SK-N-SH (cell line): ENCODE data around the gene MS4A12. TPM values are rescaled to one million over a fixed set of nuclear protein-coding genes. Genes with fewer than 3 reads are reported as not detected.

Experiments
- CTCF ChIA-PET: fragments of 300-600, 350-600 bp; formaldehyde crosslinking; extraction: SDS; loops from one replicate; lab custom pipeline; 2021; lab: Yijun Ruan, JAX
- POLR2A ChIA-PET: fragments of 350-600 bp; sonication (Branson Sonifier 250); formaldehyde crosslinking; extraction: SDS; loops from one replicate; lab custom pipeline; 2020; ENCODE audit warnings: antibody characterized with exemption, inconsistent platforms; lab: Yijun Ruan, JAX
- DNase-seq: peaks from one replicate; pipeline ENCODE4 v3.0.0; 2012
- H2AFZ ChIP-seq: fragments of 200-600 bp; sonication (generic); 2 replicates; pipeline ENCODE4 v1.8.1; 2016; ENCODE audit warnings: antibody characterized with exemption, mild to moderate bottlenecking, low read depth
- H3F3A ChIP-seq: fragments of 200-600 bp; sonication (generic); replicated peaks from 2 replicates; pipeline ENCODE3; 2016; ENCODE audit warnings: antibody characterized with exemption, mild to moderate bottlenecking; ENCODE audit not compliant: insufficient read depth
- H3K27ac ChIP-seq, 2 experiments: fragments of 200-500 bp in 1 of 2; fragments of 200-600 bp in 1 of 2; sonication (Bioruptor generic) in 1 of 2; sonication (generic), shearing (Covaris generic) in 1 of 2; 2 replicates each; pipeline versions ENCODE4 v1.5.1 to v1.6.1; 2014 to 2016; ENCODE audit warnings: low read depth in 2 of 2, inconsistent platforms in 1 of 2, low read length in 1 of 2, mild to moderate bottlenecking in 1 of 2, mixed read lengths in 1 of 2
- H3K27me3 ChIP-seq: fragments of 200-600 bp; sonication (generic), shearing (Covaris generic); 2 replicates; pipeline ENCODE4 v1.6.1; 2016; ENCODE audit warnings: mixed run types; ENCODE audit not compliant: insufficient read depth
- H3K36me3 ChIP-seq, 2 experiments: fragments of 200-500 bp in 1 of 2; fragments of 200-600 bp in 1 of 2; sonication (Bioruptor generic) in 1 of 2; sonication (generic) in 1 of 2; replicated peaks in 1 of 2; 2 replicates each; pipeline versions ENCODE3 to v1.5.1; 2014 to 2016; ENCODE audit warnings: low read length in 1 of 2, mild to moderate bottlenecking in 1 of 2; ENCODE audit not compliant: insufficient read depth in 2 of 2, control insufficient read depth in 1 of 2
- H3K4me1 ChIP-seq, 2 experiments: fragments of 200-500 bp in 1 of 2; fragments of 200-600 bp in 1 of 2; sonication (Bioruptor generic) in 1 of 2; sonication (generic), shearing (Covaris generic) in 1 of 2; 2 replicates each; pipeline versions ENCODE4 v1.5.1 to v1.6.1; 2014 to 2016; ENCODE audit warnings: low read depth in 1 of 2, low read length in 1 of 2, mixed run types in 1 of 2; ENCODE audit not compliant: insufficient read depth in 2 of 2, control insufficient read depth in 1 of 2
- H3K4me2 ChIP-seq: fragments of 200-600 bp; sonication (generic), shearing (Covaris generic); 2 replicates; pipeline ENCODE4 v1.6.1; 2017; ENCODE audit warnings: mixed run types
- H3K4me3 ChIP-seq, 2 experiments: fragments of 200-500 bp in 1 of 2; fragments of 200-600 bp in 1 of 2; sonication (Bioruptor generic) in 1 of 2; sonication (generic), shearing (Covaris generic) in 1 of 2; 2 replicates each; pipeline versions ENCODE4 v1.5.1 to v1.8.1; 2014 to 2016; ENCODE audit warnings: low read depth in 2 of 2, inconsistent platforms in 1 of 2, low read length in 1 of 2, mild to moderate bottlenecking in 1 of 2, mixed read lengths in 1 of 2, moderate library complexity in 1 of 2
- H3K79me2 ChIP-seq: fragments of 200-600 bp; sonication (generic); 2 replicates; pipeline ENCODE4 v1.8.1; 2017; ENCODE audit warnings: mild to moderate bottlenecking; ENCODE audit not compliant: insufficient read depth
- H3K9ac ChIP-seq: fragments of 200-600 bp; sonication (generic); 2 replicates; pipeline ENCODE4 v1.6.1; 2017; ENCODE audit warnings: mixed run types
- H3K9me2 ChIP-seq: fragments of 200-600 bp; sonication (generic); 2 replicates; pipeline ENCODE4 v1.6.1; 2017; ENCODE audit warnings: mixed run types
- H3K9me3 ChIP-seq: fragments of 200-600 bp; sonication (generic); 2 replicates; pipeline ENCODE4 v1.6.1; 2017; ENCODE audit warnings: mixed run types, mild to moderate bottlenecking, moderate library complexity
- H4K20me1 ChIP-seq: fragments of 200-600 bp; sonication (generic); 2 replicates; pipeline ENCODE4 v1.6.1; 2017; ENCODE audit warnings: mild to moderate bottlenecking, mixed run types; ENCODE audit not compliant: insufficient read depth
- CHD2 ChIP-seq: fragments of 150-350 bp; IDR thresholded peaks from 2 replicates; pipeline ENCODE4 v1.6.1; 2018; ENCODE audit warnings: low read length; ENCODE audit not compliant: partially characterized antibody
- ELF1 ChIP-seq: IDR thresholded peaks from 2 replicates; pipeline ENCODE4 v1.4.0; 2012
- EP300 ChIP-seq, 2 experiments: IDR thresholded peaks; 2 replicates each; pipeline versions ENCODE4 v1.4.0 to v1.6.1; 2012; ENCODE audit warnings: borderline replicate concordance in 1 of 2, low read depth in 1 of 2, low read length in 1 of 2
- FOSL2 ChIP-seq: IDR thresholded peaks from 2 replicates; pipeline ENCODE4 v1.4.0; 2012; ENCODE audit warnings: low read depth, mild to moderate bottlenecking, moderate library complexity, borderline replicate concordance
- FOXM1 ChIP-seq: IDR thresholded peaks from 2 replicates; pipeline ENCODE4 v1.4.0; 2012; ENCODE audit warnings: low read depth, mild to moderate bottlenecking
- GABPA ChIP-seq: IDR thresholded peaks from 2 replicates; pipeline ENCODE4 v1.4.0; 2012; ENCODE audit warnings: low read depth, mild to moderate bottlenecking
- JUND ChIP-seq: IDR thresholded peaks from 2 replicates; pipeline ENCODE4 v1.4.0; 2012
- RCOR1 ChIP-seq: fragments of 150-350 bp; IDR thresholded peaks from 2 replicates; pipeline ENCODE4 v1.6.1; 2017; ENCODE audit warnings: antibody characterized with exemption, low read length
- REST ChIP-seq: IDR thresholded peaks from 2 replicates; pipeline ENCODE4 v1.6.1; 2012; ENCODE audit warnings: mild to moderate bottlenecking, low read depth, low read length, moderate library complexity
- SIN3A ChIP-seq: IDR thresholded peaks from 2 replicates; pipeline ENCODE4 v1.6.1; 2012; ENCODE audit warnings: low read depth, mild to moderate bottlenecking, low read length, moderate library complexity, borderline replicate concordance
- TAF1 ChIP-seq: IDR thresholded peaks from 2 replicates; pipeline ENCODE4 v1.6.1; 2012; ENCODE audit warnings: low read depth, mild to moderate bottlenecking, low read length, moderate library complexity, borderline replicate concordance
- WGBS: methylation state at CpG from one replicate; pipeline ENCODE4 v1.1.6; 2017; ENCODE audit warnings: low lambda C conversion rate; 5-methylcytosine and 5-hydroxymethylcytosine counted together
- polyA plus RNA-seq, 3 experiments: library from polyadenylated mRNA; depleted of rRNA; stranded (reverse); fragments of >200 nt; gene quantifications; 2 replicates each; pipeline ENCODE4 v1.2.3, GENCODE V29; 2012
- TF ChIP-seq, protein P1 (sequence below): fragments of 150-350 bp; IDR thresholded peaks from 2 replicates; pipeline ENCODE4 v1.6.1; 2016; ENCODE audit warnings: mild to moderate bottlenecking, low read depth, low read length
- TF ChIP-seq, protein P2 (sequence below): IDR thresholded peaks from 2 replicates; pipeline ENCODE4 v1.4.0; 2012; ENCODE audit warnings: low read depth, borderline replicate concordance
- TF ChIP-seq, protein P3 (sequence below): IDR thresholded peaks from 2 replicates; pipeline ENCODE4 v1.4.0; 2012; ENCODE audit warnings: low read depth
- TF ChIP-seq, protein P4 (sequence below): fragments of 200-600 bp; sonication (generic); IDR thresholded peaks from 2 replicates; pipeline ENCODE4 v1.6.1; 2017; ENCODE audit warnings: antibody characterized with exemption, mild to moderate bottlenecking, moderate library complexity

Gene MS4A12
- polyA plus RNA-seq, 1 of the 3 experiments (the other 2 are of a cell fraction), result not detected

GRCh38 chr11:60457576-60457975 lies 35.0 kb upstream of the MS4A12 start:
- Histone ChIP-seq H3K9me2 (no peaks in the 10 kb centered on the region), H4K20me1 (no peaks in the 10 kb centered on the region), H3K4me1 (no peaks in the 10 kb centered on the region), H3K4me3 (no peak overlapping the region), H3K4me2 (no peak overlapping the region), H2AFZ (no peak overlapping the region), H3K36me3 (no peaks in the 10 kb centered on the region), H3K9ac (no peak overlapping the region), H3K27ac (no peak overlapping the region), H3K27me3 (no peaks in the 10 kb centered on the region; the same call in 1 of the 2 replicates), H3K79me2 (no peaks in the 10 kb centered on the region), H3K9me3 (no peaks in the 10 kb centered on the region), H3F3A (no peaks in the 10 kb centered on the region)
- WGBS, result 0% methylated on average over 3 of the region's 3 CpGs
- CTCF ChIA-PET, result no interaction called here
- no peak for DNase-seq
- TF ChIP-seq EP300 (IDR thresholded peaks at IDR 0.05; ENCODE audit: borderline replicate concordance in 1 of 2, low read depth in 1 of 2, low read length in 1 of 2), result no peak
- no peak for TF ChIP-seq TAF1
- TF ChIP-seq FOXM1, result no peak
- TF ChIP-seq JUND, result no peak
- TF ChIP-seq SIN3A, result no peak
- TF ChIP-seq, protein P1, sequence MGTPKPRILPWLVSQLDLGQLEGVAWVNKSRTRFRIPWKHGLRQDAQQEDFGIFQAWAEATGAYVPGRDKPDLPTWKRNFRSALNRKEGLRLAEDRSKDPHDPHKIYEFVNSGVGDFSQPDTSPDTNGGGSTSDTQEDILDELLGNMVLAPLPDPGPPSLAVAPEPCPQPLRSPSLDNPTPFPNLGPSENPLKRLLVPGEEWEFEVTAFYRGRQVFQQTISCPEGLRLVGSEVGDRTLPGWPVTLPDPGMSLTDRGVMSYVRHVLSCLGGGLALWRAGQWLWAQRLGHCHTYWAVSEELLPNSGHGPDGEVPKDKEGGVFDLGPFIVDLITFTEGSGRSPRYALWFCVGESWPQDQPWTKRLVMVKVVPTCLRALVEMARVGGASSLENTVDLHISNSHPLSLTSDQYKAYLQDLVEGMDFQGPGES, result no peak
- TF ChIP-seq, protein P2, sequence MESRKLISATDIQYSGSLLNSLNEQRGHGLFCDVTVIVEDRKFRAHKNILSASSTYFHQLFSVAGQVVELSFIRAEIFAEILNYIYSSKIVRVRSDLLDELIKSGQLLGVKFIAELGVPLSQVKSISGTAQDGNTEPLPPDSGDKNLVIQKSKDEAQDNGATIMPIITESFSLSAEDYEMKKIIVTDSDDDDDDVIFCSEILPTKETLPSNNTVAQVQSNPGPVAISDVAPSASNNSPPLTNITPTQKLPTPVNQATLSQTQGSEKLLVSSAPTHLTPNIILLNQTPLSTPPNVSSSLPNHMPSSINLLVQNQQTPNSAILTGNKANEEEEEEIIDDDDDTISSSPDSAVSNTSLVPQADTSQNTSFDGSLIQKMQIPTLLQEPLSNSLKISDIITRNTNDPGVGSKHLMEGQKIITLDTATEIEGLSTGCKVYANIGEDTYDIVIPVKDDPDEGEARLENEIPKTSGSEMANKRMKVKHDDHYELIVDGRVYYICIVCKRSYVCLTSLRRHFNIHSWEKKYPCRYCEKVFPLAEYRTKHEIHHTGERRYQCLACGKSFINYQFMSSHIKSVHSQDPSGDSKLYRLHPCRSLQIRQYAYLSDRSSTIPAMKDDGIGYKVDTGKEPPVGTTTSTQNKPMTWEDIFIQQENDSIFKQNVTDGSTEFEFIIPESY, result no peak
- POLR2A ChIA-PET, result no interaction called here

- Histone ChIP-seq H3K27ac (no peak overlapping the region), H3K9me3 (no peaks in the 10 kb centered on the region), H3K4me2 (no peak overlapping the region), H3K9me2 (no peaks in the 10 kb centered on the region), H3F3A (no peaks in the 10 kb centered on the region), H3K4me1 (no peaks in the 10 kb centered on the region), H3K4me3 (no peak overlapping the region), H3K27me3 (no peaks in the 10 kb centered on the region; the same call in 1 of the 2 replicates), H3K79me2 (no peaks in the 10 kb centered on the region), H3K36me3 (no peaks in the 10 kb centered on the region), H4K20me1 (no peaks in the 10 kb centered on the region), H3K9ac (no peak overlapping the region), H2AFZ (no peak overlapping the region)
- no peak for DNase-seq
- POLR2A ChIA-PET, result no interaction called here
- 86% methylated on average over 1 of the region's 1 CpG for WGBS
- CTCF ChIA-PET, result no interaction called here
- TF ChIP-seq, protein P2, result no peak
- TF ChIP-seq, protein P3, sequence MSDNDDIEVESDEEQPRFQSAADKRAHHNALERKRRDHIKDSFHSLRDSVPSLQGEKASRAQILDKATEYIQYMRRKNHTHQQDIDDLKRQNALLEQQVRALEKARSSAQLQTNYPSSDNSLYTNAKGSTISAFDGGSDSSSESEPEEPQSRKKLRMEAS, result no peak
- TF ChIP-seq RCOR1 (no peak), ELF1 (no peak), REST (no peak), CHD2 (no peak), FOSL2 (no peak), GABPA (no peak)
- TF ChIP-seq, protein P4, sequence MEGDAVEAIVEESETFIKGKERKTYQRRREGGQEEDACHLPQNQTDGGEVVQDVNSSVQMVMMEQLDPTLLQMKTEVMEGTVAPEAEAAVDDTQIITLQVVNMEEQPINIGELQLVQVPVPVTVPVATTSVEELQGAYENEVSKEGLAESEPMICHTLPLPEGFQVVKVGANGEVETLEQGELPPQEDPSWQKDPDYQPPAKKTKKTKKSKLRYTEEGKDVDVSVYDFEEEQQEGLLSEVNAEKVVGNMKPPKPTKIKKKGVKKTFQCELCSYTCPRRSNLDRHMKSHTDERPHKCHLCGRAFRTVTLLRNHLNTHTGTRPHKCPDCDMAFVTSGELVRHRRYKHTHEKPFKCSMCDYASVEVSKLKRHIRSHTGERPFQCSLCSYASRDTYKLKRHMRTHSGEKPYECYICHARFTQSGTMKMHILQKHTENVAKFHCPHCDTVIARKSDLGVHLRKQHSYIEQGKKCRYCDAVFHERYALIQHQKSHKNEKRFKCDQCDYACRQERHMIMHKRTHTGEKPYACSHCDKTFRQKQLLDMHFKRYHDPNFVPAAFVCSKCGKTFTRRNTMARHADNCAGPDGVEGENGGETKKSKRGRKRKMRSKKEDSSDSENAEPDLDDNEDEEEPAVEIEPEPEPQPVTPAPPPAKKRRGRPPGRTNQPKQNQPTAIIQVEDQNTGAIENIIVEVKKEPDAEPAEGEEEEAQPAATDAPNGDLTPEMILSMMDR, result no peak
These were observed 33.2 kb upstream of the MS4A12 start for GRCh38 chr11:60459345-60459744.
